K562 (cell line): ENCODE measurements around the gene OXSR1. TPM values are rescaled to one million over a fixed set of nuclear protein-coding genes. Genes with fewer than 3 reads are reported as not detected.
A peak's percentile ranks its signal among the peaks of the same experiment; 100 is the strongest.

ENCODE experiments used
- FOSL1 ChIP-seq: fragments of 200-800 bp; sonication (Bioruptor generic); conservative IDR thresholded peaks from 2 replicates; pipeline ENCODE4 v1.6.1; 2016; ENCODE audit warnings: missing genetic modification characterization, missing compliant biosample characterization
- MYC ChIP-seq, 2 experiments: fragments of 250-450 bp in 1 of 2; sonication (Bioruptor Pico) in 1 of 2; IDR thresholded peaks; 2 replicates each; pipeline versions ENCODE4 v1.5.1 to v1.6.1; 2012 to 2021; ENCODE audit warnings: low read depth in 2 of 2, borderline replicate concordance in 1 of 2, improper control_type of control experiment in 1 of 2, low read length in 1 of 2, mild to moderate bottlenecking in 1 of 2, moderate library complexity in 1 of 2
- ZFX ChIP-seq: sonication (generic); formaldehyde crosslinking; IDR thresholded peaks from 2 replicates; pipeline ENCODE4 v1.8.0; 2022; ENCODE audit warnings: mild to moderate bottlenecking, missing genetic modification reagents, moderate library complexity
- polyA plus RNA-seq, 8 experiments: library from polyadenylated mRNA; depleted of rRNA in 4 of 8; stranded (reverse) in 5 of 8; unstranded in 3 of 8; fragments of >200 nt; fragmentation: Nextera tagmentation in 2 of 8; fragmentation: Illumina TruSeq in 1 of 8; extraction: Ambion mirVana in 2 of 8; extraction: Trizol in 1 of 8; gene quantifications; 2 replicates each; pipeline versions ENCODE4 v1.2.1 to v1.2.3, GENCODE V29; 2011 to 2014; ENCODE audit warnings: inconsistent platforms in 1 of 8, missing spikeins in 1 of 8
- total RNA-seq, 7 experiments: library from RNA; depleted of rRNA in 6 of 7; stranded (reverse); fragments of >200 nt in 6 of 7; fragmentation: Illumina TruSeq in 2 of 7; extraction: Trizol in 2 of 7; gene quantifications; 2 replicates each; pipeline versions ENCODE4 v1.2.1 to v1.2.3, GENCODE V29; 2011 to 2021; ENCODE audit warnings: low replicate concordance in 1 of 7
- TF ChIP-seq, protein P1 (sequence below), 2 experiments: IDR thresholded peaks in 1 of 2; conservative IDR thresholded peaks in 1 of 2; 2 replicates each; pipeline ENCODE4 v1.6.1; 2016; ENCODE audit warnings: low read depth in 2 of 2, mild to moderate bottlenecking in 1 of 2, missing compliant biosample characterization in 1 of 2, missing genetic modification characterization in 1 of 2, moderate library complexity in 1 of 2
- TF ChIP-seq, protein P2 (sequence below): fragments of 200-800 bp; sonication (Bioruptor generic); IDR thresholded peaks from 2 replicates; pipeline ENCODE4 v1.6.1; 2017; ENCODE audit warnings: missing genetic modification characterization, missing compliant biosample characterization
- TF ChIP-seq, protein P3 (sequence below): fragments of 200-800 bp; sonication (Bioruptor generic); IDR thresholded peaks from 2 replicates; pipeline ENCODE4 v1.6.1; 2017; ENCODE audit warnings: missing genetic modification characterization, missing compliant biosample characterization
- TF ChIP-seq, protein P4 (sequence below), 3 experiments: IDR thresholded peaks in 2 of 3; conservative IDR thresholded peaks in 1 of 3; 2 replicates each; pipeline ENCODE4 v1.5.1; 2011 to 2012; ENCODE audit warnings: low read length in 3 of 3, mild to moderate bottlenecking in 3 of 3, control low read depth in 2 of 3, improper control_type of control experiment in 1 of 3, inconsistent platforms in 1 of 3, low read depth in 1 of 3, mixed read lengths in 1 of 3, moderate library complexity in 1 of 3; ENCODE audit not compliant: insufficient read depth in 2 of 3
- TF ChIP-seq, protein P5 (sequence below): fragments of 450-650 bp; IDR thresholded peaks from 2 replicates; pipeline ENCODE4 v1.6.1; 2018; ENCODE audit not compliant: partially characterized antibody

The OXSR1 gene
- total and polyA plus RNA-seq, 9 of the 15 experiments (the other 6 are each of a cell fraction or from before 2014, with no cell fraction given), result 15.7 to 87.6 (median 48.7) TPM

DNA sequence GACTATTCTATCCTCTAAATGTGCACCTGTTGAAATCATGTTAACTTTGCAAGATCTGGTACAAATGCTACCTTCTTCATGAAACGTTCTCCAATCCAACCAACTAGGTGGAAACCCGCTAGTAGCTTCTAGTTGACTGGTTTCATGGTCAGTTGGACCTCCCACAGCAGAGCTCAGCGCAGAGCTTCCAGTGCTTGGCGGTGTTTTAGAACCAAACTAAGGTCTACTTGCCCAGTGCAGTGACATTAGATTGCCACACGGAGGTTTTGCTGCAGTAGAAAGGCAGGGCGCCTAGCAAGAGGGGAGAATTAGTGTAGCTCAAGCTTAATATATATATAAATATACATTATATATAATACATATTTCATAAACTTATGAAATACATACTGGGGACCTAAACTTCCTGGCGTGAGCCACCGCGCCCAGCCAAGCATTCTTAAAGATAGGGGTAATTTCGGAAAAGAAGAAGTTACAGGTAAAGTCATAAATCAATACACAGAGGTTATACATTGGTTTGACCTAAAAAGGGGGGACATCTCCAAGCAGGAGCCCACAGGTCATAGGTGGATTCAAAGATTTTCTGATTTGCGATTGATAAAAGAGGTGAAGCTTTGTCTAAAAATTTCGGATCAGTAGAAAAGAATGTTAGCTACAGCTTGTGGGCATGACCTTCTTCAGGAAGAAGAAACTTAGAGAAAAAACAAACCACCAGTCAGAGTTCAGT lies 2.1 kb upstream of the OXSR1 start (continued):
- TF ChIP-seq ZFX, result peak; percentile 30; the same call in 1 of the 2 replicates
- TF ChIP-seq, protein P1, sequence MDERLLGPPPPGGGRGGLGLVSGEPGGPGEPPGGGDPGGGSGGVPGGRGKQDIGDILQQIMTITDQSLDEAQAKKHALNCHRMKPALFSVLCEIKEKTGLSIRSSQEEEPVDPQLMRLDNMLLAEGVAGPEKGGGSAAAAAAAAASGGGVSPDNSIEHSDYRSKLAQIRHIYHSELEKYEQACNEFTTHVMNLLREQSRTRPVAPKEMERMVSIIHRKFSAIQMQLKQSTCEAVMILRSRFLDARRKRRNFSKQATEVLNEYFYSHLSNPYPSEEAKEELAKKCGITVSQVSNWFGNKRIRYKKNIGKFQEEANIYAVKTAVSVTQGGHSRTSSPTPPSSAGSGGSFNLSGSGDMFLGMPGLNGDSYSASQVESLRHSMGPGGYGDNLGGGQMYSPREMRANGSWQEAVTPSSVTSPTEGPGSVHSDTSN (CRISPR knock-in tag; IDR thresholded peaks at IDR 0.05; ENCODE audit: low read depth), result no peak
- TF ChIP-seq, protein P1 (tag; conservative IDR thresholded peaks at IDR 0.05; ENCODE audit: low read depth), result peak; percentile 62
- TF ChIP-seq, protein P2, sequence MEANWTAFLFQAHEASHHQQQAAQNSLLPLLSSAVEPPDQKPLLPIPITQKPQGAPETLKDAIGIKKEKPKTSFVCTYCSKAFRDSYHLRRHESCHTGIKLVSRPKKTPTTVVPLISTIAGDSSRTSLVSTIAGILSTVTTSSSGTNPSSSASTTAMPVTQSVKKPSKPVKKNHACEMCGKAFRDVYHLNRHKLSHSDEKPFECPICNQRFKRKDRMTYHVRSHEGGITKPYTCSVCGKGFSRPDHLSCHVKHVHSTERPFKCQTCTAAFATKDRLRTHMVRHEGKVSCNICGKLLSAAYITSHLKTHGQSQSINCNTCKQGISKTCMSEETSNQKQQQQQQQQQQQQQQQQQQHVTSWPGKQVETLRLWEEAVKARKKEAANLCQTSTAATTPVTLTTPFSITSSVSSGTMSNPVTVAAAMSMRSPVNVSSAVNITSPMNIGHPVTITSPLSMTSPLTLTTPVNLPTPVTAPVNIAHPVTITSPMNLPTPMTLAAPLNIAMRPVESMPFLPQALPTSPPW, result peak; percentile 7; the same call in 1 of the 2 replicates
- TF ChIP-seq MYC (IDR thresholded peaks at IDR 0.05; ENCODE audit: low read depth, low read length), result no peak
- TF ChIP-seq MYC (CRISPR knock-in tag; IDR thresholded peaks at IDR 0.05; ENCODE audit: borderline replicate concordance, low read depth), result no peak
- TF ChIP-seq, protein P3, sequence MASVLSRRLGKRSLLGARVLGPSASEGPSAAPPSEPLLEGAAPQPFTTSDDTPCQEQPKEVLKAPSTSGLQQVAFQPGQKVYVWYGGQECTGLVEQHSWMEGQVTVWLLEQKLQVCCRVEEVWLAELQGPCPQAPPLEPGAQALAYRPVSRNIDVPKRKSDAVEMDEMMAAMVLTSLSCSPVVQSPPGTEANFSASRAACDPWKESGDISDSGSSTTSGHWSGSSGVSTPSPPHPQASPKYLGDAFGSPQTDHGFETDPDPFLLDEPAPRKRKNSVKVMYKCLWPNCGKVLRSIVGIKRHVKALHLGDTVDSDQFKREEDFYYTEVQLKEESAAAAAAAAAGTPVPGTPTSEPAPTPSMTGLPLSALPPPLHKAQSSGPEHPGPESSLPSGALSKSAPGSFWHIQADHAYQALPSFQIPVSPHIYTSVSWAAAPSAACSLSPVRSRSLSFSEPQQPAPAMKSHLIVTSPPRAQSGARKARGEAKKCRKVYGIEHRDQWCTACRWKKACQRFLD (CRISPR knock-in tag), result no peak
- TF ChIP-seq, protein P4, sequence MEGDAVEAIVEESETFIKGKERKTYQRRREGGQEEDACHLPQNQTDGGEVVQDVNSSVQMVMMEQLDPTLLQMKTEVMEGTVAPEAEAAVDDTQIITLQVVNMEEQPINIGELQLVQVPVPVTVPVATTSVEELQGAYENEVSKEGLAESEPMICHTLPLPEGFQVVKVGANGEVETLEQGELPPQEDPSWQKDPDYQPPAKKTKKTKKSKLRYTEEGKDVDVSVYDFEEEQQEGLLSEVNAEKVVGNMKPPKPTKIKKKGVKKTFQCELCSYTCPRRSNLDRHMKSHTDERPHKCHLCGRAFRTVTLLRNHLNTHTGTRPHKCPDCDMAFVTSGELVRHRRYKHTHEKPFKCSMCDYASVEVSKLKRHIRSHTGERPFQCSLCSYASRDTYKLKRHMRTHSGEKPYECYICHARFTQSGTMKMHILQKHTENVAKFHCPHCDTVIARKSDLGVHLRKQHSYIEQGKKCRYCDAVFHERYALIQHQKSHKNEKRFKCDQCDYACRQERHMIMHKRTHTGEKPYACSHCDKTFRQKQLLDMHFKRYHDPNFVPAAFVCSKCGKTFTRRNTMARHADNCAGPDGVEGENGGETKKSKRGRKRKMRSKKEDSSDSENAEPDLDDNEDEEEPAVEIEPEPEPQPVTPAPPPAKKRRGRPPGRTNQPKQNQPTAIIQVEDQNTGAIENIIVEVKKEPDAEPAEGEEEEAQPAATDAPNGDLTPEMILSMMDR (IDR thresholded peaks at IDR 0.05 in 2 of 3, conservative IDR thresholded peaks at IDR 0.05 in 1 of 3; ENCODE audit: insufficient read depth in 2 of 3, low read depth in 1 of 3, low read length in 3 of 3), result peak; percentile 33 to 46 (median 43); a peak in 5 of 6 replicates
- TF ChIP-seq, protein P5, sequence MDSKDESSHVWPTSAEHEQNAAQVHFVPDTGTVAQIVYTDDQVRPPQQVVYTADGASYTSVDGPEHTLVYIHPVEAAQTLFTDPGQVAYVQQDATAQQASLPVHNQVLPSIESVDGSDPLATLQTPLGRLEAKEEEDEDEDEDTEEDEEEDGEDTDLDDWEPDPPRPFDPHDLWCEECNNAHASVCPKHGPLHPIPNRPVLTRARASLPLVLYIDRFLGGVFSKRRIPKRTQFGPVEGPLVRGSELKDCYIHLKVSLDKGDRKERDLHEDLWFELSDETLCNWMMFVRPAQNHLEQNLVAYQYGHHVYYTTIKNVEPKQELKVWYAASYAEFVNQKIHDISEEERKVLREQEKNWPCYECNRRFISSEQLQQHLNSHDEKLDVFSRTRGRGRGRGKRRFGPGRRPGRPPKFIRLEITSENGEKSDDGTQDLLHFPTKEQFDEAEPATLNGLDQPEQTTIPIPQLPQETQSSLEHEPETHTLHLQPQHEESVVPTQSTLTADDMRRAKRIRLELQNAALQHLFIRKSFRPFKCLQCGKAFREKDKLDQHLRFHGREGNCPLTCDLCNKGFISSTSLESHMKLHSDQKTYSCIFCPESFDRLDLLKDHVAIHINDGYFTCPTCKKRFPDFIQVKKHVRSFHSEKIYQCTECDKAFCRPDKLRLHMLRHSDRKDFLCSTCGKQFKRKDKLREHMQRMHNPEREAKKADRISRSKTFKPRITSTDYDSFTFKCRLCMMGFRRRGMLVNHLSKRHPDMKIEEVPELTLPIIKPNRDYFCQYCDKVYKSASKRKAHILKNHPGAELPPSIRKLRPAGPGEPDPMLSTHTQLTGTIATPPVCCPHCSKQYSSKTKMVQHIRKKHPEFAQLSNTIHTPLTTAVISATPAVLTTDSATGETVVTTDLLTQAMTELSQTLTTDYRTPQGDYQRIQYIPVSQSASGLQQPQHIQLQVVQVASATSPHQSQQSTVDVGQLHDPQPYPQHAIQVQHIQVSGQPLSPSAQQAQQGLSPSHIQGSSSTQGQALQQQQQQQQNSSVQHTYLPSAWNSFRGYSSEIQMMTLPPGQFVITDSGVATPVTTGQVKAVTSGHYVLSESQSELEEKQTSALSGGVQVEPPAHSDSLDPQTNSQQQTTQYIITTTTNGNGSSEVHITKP, result peak; percentile 92
- TF ChIP-seq FOSL1 (tag), result no peak
